AG09309 (cell line): ENCODE data around the gene ASTN2.

Experiments used
- DNase-seq: peaks from one replicate; pipeline ENCODE4 v3.0.0-alpha.2; 2010; ENCODE audit warnings: low read depth
- H3K4me3 ChIP-seq: 2 replicates; pipeline ENCODE4 v1.5.1; 2011; ENCODE audit warnings: mild to moderate bottlenecking, low read depth, low read length, moderate library complexity; ENCODE audit not compliant: control insufficient read depth
- CTCF ChIP-seq: IDR thresholded peaks from 2 replicates; pipeline ENCODE4 v1.5.1; 2011; ENCODE audit warnings: mild to moderate bottlenecking, low read depth, low read length, inconsistent platforms; ENCODE audit not compliant: insufficient read depth, control insufficient read depth; ENCODE audit errors: missing control alignments

Gene ASTN2

GRCh38 chr9:116986015-116986414 is 428.8 kb downstream of the ASTN2 start:
- TF ChIP-seq CTCF, result no peak
- no peak for DNase-seq
- H3K4me3 ChIP-seq, result no peak overlapping the region

- no peak overlapping the region for H3K4me3 ChIP-seq
- TF ChIP-seq CTCF, result no peak
- DNase-seq, result no peak
Measured at GRCh38 chr9:116985596-116985995, 429.3 kb downstream of the ASTN2 start.

- TF ChIP-seq CTCF, result no peak
- DNase-seq, result no peak
- H3K4me3 ChIP-seq, result no peak overlapping the region
Measured at GRCh38 chr9:116984111-116984510, 430.7 kb downstream of the ASTN2 start.

- no peak for DNase-seq
- H3K4me3 ChIP-seq, result no peak overlapping the region
- no peak for TF ChIP-seq CTCF
Measured at GRCh38 chr9:116980582-116981120, 434.2 kb downstream of the ASTN2 start.

GRCh38 chr9:116979456-116979855 is 435.4 kb downstream of the ASTN2 start:
- TF ChIP-seq CTCF, result no peak
- DNase-seq, result no peak
- no peak overlapping the region for H3K4me3 ChIP-seq

GRCh38 chr9:116978155-116978554 is 436.7 kb downstream of the ASTN2 start:
- no peak for TF ChIP-seq CTCF
- H3K4me3 ChIP-seq, result no peak overlapping the region
- no peak for DNase-seq

- H3K4me3 ChIP-seq, result no peak overlapping the region
- DNase-seq, result no peak
- no peak for TF ChIP-seq CTCF
Measured at GRCh38 chr9:116975126-116975525, 439.7 kb downstream of the ASTN2 start.
